Esophagus muscularis mucosa (tissue), 4 donors: ENCODE measurements around the gene TJP2. TPM values are rescaled to one million over a fixed set of nuclear protein-coding genes. Genes with fewer than 3 reads are reported as not detected.

Experiments
- DNase-seq: peaks from one replicate; pipeline ENCODE4 v3.0.0-alpha.2; 2017; ENCODE audit errors: extremely low spot score
- H3K27ac ChIP-seq, 4 donors: fragments of 200-600 bp; sonication (generic); replicated peaks in 1 of 4; 1 replicate in 3 of 4; 2 replicates in 1 of 4; pipeline ENCODE4 v1.5.1; 2016 to 2019; ENCODE audit warnings: mild to moderate bottlenecking in 1 of 4
- H3K27me3 ChIP-seq, 4 donors: fragments of 200-600 bp; sonication (generic); one replicate each; pipeline versions ENCODE4 v1.5.1 to v1.6.0; 2016 to 2019
- H3K36me3 ChIP-seq, 4 donors: fragments of 200-600 bp; sonication (generic); one replicate each; pipeline ENCODE4 v1.5.1; 2016 to 2019
- H3K4me1 ChIP-seq, 4 donors: fragments of 200-600 bp; sonication (generic); one replicate each; pipeline ENCODE4 v1.5.1; 2016 to 2019
- H3K4me3 ChIP-seq, 4 donors: fragments of 200-600 bp; sonication (generic); 1 replicate in 2 of 4; 2 replicates in 2 of 4; pipeline ENCODE4 v1.5.1; 2016 to 2019; ENCODE audit warnings: mild to moderate bottlenecking in 4 of 4, moderate library complexity in 1 of 4
- H3K9me3 ChIP-seq, 4 donors: fragments of 200-600 bp; sonication (generic); 1 replicate in 3 of 4; 2 replicates in 1 of 4; pipeline ENCODE4 v1.5.1; 2016 to 2019
- CTCF ChIP-seq, 3 experiments: fragments of 200-600 bp in 2 of 3; fragments of 450-650 bp in 1 of 3; sonication (generic) in 2 of 3; IDR thresholded peaks; one replicate each; pipeline ENCODE4 v1.5.1; 2017 to 2019; ENCODE audit warnings: antibody characterized with exemption in 3 of 3, mild to moderate bottlenecking in 2 of 3, moderate library complexity in 1 of 3
- EP300 ChIP-seq: sonication (generic); formaldehyde crosslinking; IDR thresholded peaks from one replicate; pipeline ENCODE4 v1.6.1; 2017; ENCODE audit warnings: antibody characterized with exemption
- POLR2A ChIP-seq: fragments of 450-650 bp; IDR thresholded peaks from one replicate; pipeline ENCODE4 v1.6.1; 2017; ENCODE audit warnings: antibody characterized with exemption, moderate library complexity, mild to moderate bottlenecking, low read depth
- POLR2AphosphoS5 ChIP-seq, 2 donors: sonication (generic); formaldehyde crosslinking; IDR thresholded peaks; one replicate each; pipeline ENCODE4 v1.6.1; 2017; ENCODE audit warnings: antibody characterized with exemption in 2 of 2
- WGBS: methylation state at CpG from one replicate; pipeline ENCODE4 v1.1.5; 2018; 5-methylcytosine and 5-hydroxymethylcytosine counted together
- intact Hi-C: fragments of 100-400 bp; cut with DNase I; formaldehyde crosslinking; loops from one replicate; pipeline ENCODE4 v1.15.1; 2023
- total RNA-seq, 4 donors: library from RNA; depleted of rRNA; stranded (reverse); fragments of >200 nt; gene quantifications; one replicate each; pipeline versions ENCODE4 v1.1.0 to v1.2.1, GENCODE V29; 2016

The TJP2 gene
- total RNA-seq, 4 donors from 2014 or later = 101 to 172 (median 125) TPM

DNA sequence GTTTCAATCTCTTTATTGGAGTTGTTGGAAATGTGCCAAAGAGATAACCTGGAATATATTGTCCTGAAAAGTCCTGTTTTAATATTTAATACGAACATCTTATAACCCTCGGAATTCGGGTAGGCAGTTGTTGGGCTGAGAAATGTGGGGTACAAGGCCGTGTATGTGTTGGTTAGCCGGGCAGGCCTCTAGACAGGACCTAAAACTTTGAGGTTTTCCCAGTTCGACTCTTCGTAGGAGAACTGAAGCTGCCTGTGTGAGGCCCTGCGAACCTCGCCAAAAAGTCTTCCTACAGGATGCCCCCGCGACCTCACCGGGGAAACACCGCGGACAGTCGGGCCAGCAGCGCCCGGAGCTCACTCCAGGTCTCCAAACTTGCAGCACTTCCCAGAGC, 583 bp upstream of the TJP2 start:
- no peak for TF ChIP-seq POLR2AphosphoS5 (IDR thresholded peaks at IDR 0.05)
- TF ChIP-seq EP300 = no peak
- TF ChIP-seq CTCF (IDR thresholded peaks at IDR 0.05) = no peak
- no peak for TF ChIP-seq POLR2A
- WGBS = 12% methylated on average over 5 of the region's 17 CpGs
- no peak for DNase-seq
- H3K36me3 ChIP-seq = no peaks in the 10 kb centered on the region
- H3K27ac ChIP-seq = peak overlapping the region; percentile 85 to 91 (median 89)
- H3K9me3 ChIP-seq = no peaks in the 10 kb centered on the region
- peak overlapping the region; percentile 72 to 86 (median 82) for H3K4me3 ChIP-seq
- intact Hi-C loops = loop anchor here (5.0 kb wide), 1 partner anchor 51 kb away; no protein-coding TSS in a partner anchor
- peaks cover 23 to 62% (median 60%) of the 10 kb centered on the region in 4 donors for H3K4me1 ChIP-seq
- no peaks in the 10 kb centered on the region for H3K27me3 ChIP-seq

- no peak for DNase-seq
- peak overlapping the region; percentile 85 to 91 (median 89) for H3K27ac ChIP-seq
- H3K27me3 ChIP-seq = no peaks in the 10 kb centered on the region
- intact Hi-C loops = loop anchor here (5.0 kb wide), 1 partner anchor 53 kb away; no protein-coding TSS in a partner anchor
- WGBS = 15% methylated on average over 21 of the region's 21 CpGs
- no peaks in the 10 kb centered on the region for H3K9me3 ChIP-seq
- TF ChIP-seq EP300 (peak; percentile 25), POLR2AphosphoS5 (IDR thresholded peaks at IDR 0.05) (peak; percentile 37 to 60), CTCF (IDR thresholded peaks at IDR 0.05) (no peak), POLR2A (no peak)
- H3K4me3 ChIP-seq = peak overlapping the region; percentile 72 to 86 (median 82)
- no peaks in the 10 kb centered on the region for H3K36me3 ChIP-seq
- H3K4me1 ChIP-seq = peaks cover 30 to 68% (median 61%) of the 10 kb centered on the region in 4 donors
Observed at GRCh38 chr9:69174616-69175463, 763 bp downstream of the TJP2 start.

DNA sequence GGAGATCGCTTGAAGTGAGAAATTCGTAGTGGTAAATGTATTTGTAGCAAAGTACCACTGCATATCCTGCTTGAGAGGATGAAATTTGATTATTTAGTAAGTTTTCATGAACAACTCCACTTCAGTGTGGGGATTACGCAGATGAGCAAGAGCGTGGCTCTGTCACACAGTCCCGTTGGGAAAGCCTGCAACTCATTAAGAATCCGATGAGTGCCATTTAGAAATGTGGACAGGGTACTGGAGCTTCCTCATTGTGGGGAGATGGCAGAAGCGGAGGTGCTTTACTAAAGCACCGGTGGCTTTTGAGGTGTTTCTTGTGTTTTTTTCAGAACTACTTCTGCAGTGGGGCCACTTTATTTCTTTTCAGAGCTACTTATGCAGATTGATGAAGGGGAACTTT, 1.4 kb downstream of the TJP2 start:
- DNase-seq = no peak
- Histone ChIP-seq H3K4me3 (peak overlapping the region; percentile 72 to 86 (median 82)), H3K27me3 (no peaks in the 10 kb centered on the region), H3K4me1 (peaks cover 34 to 73% (median 67%) of the 10 kb centered on the region in 4 donors), H3K9me3 (no peaks in the 10 kb centered on the region), H3K36me3 (no peaks in the 10 kb centered on the region), H3K27ac (peak overlapping the region; percentile 85 to 91 (median 89))
- 42% methylated on average over 8 of the region's 8 CpGs for WGBS
- TF ChIP-seq CTCF (IDR thresholded peaks at IDR 0.05) (no peak), EP300 (no peak), POLR2A (no peak), POLR2AphosphoS5 (IDR thresholded peaks at IDR 0.05) (no peak)
- intact Hi-C loops = no loop called here

GRCh38 chr9:69176471-69177171, 2.5 kb downstream of the TJP2 start:
- Histone ChIP-seq H3K9me3 (no peaks in the 10 kb centered on the region), H3K36me3 (no peaks in the 10 kb centered on the region), H3K4me3 (peak overlapping the region in 3 of 4 donors; percentile 72 to 86 (median 80)), H3K27ac (peak overlapping the region in 3 of 4 donors; percentile 88 to 91 (median 90)), H3K27me3 (no peaks in the 10 kb centered on the region), H3K4me1 (peaks cover 44 to 85% (median 78%) of the 10 kb centered on the region in 4 donors)
- 90% methylated on average over 9 of the region's 9 CpGs for WGBS
- DNase-seq = no peak
- intact Hi-C loops = no loop called here
- no peak for TF ChIP-seq POLR2A
- TF ChIP-seq EP300 = no peak
- TF ChIP-seq POLR2AphosphoS5 (IDR thresholded peaks at IDR 0.05) = no peak
- TF ChIP-seq CTCF (IDR thresholded peaks at IDR 0.05) = no peak
